ENCODE data around the gene TSPAN4.

GRCh38 chr11:801097-801780 is 41.4 kb upstream of the TSPAN4 start:
- TF ChIP-seq EZH2 (IDR thresholded peaks at IDR 0.05; ENCODE audit: borderline replicate concordance, control insufficient read depth, low read depth, low read length), result no peak
- no peak for TF ChIP-seq TBL1XR1 (IDR thresholded peaks at IDR 0.05; ENCODE audit: low read depth, low read length)
- TF ChIP-seq ATF3 (IDR thresholded peaks at IDR 0.05; ENCODE audit: borderline replicate concordance, extremely low read depth, low read depth, low read length), result no peak
- TF ChIP-seq CTCF (IDR thresholded peaks at IDR 0.05 in 2 of 3, conservative IDR thresholded peaks at IDR 0.05 in 1 of 3; ENCODE audit: control insufficient read depth in 2 of 3, extremely low read depth in 1 of 3, insufficient read depth in 1 of 3, low read depth in 3 of 3, low read length in 3 of 3), result no peak
- no peak for TF ChIP-seq SIN3A (IDR thresholded peaks at IDR 0.05; ENCODE audit: low read depth, low read length)
- TF ChIP-seq CHD2 (IDR thresholded peaks at IDR 0.05; ENCODE audit: borderline replicate concordance, low read depth, low read length), result no peak
- no peak for TF ChIP-seq MAX (IDR thresholded peaks at IDR 0.05; ENCODE audit: low read depth, low read length)
- no peak for TF ChIP-seq BHLHE40 (IDR thresholded peaks at IDR 0.05; ENCODE audit: borderline replicate concordance in 1 of 2, low read depth in 2 of 2, low read length in 1 of 2)
- TF ChIP-seq POLR2A (IDR thresholded peaks at IDR 0.05; ENCODE audit: low read depth, low read length), result peak; percentile 4
- no peak for TF ChIP-seq SMAD1 (IDR thresholded peaks at IDR 0.05; ENCODE audit: low read depth, partially characterized antibody)
- no peak for TF ChIP-seq CUX1 (IDR thresholded peaks at IDR 0.05; ENCODE audit: insufficient replicate concordance, low read depth, low read length)
- TF ChIP-seq POLR2AphosphoS5 (IDR thresholded peaks at IDR 0.05; ENCODE audit: low read length), result no peak
